ENCODE results near the gene PTGR3. TPM values are rescaled to one million over a fixed set of nuclear protein-coding genes. Genes with fewer than 3 reads are reported as not detected.
A peak's percentile ranks its signal among the peaks of the same experiment; 100 is the strongest.

The PTGR3 gene
- total and polyA plus RNA-seq, 12 donors: 8.8 to 40.2 (median 19.3) TPM

GRCh38 chr18:75244351-75245313 lies 35.7 kb upstream of the PTGR3 start:
- Histone ChIP-seq H3K9me3 (replicated peaks in 1 of 3) (no peaks in the 10 kb centered on the region), H3K27me3 (no peaks in the 10 kb centered on the region), H3K27ac (peak overlapping the region in 2 of 5 donors; percentile 7 to 19), H3K4me1 (replicated peaks in 1 of 2) (peaks cover 15 to 38% of the 10 kb centered on the region in 2 donors), H3K4me3 (no peak overlapping the region), H3K36me3 (replicated peaks in 1 of 2) (no peaks in the 10 kb centered on the region)
- intact Hi-C loops (cut with DNase I): loop anchor here in 1 of 2 donors (5.0 kb wide), 1 partner anchor 32 kb away; the partner anchor contains the start of gene TSHZ1
- 63 to 76% (median 69%) methylated on average over 11 to 19 of the region's 19 CpGs for WGBS, 4 donors
- peak in 3 of 7 donors; percentile 24 to 39 (median 34) for DNase-seq
- TF ChIP-seq POLR2A (IDR thresholded peaks at IDR 0.05): no peak
- TF ChIP-seq CTCF (IDR thresholded peaks at IDR 0.05): peak in 4 of 6 experiments; percentile 5 to 32 (median 24)

GRCh38 chr18:75241705-75242104 lies 32.8 kb upstream of the PTGR3 start:
- intact Hi-C loops (cut with DNase I): no loop called here
- DNase-seq: no peak
- Histone ChIP-seq H3K4me3 (no peak overlapping the region), H3K27me3 (no peaks in the 10 kb centered on the region), H3K27ac (no peak overlapping the region), H3K4me1 (replicated peaks in 1 of 2) (peaks cover 9 to 33% of the 10 kb centered on the region in 2 donors), H3K9me3 (replicated peaks in 1 of 3) (no peaks in the 10 kb centered on the region), H3K36me3 (replicated peaks in 1 of 2) (no peaks in the 10 kb centered on the region)
- 65 to 86% (median 83%) methylated on average over 1 of the region's 1 CpG for WGBS, 4 donors
- TF ChIP-seq POLR2A (IDR thresholded peaks at IDR 0.05) (no peak), CTCF (IDR thresholded peaks at IDR 0.05) (no peak)

- Histone ChIP-seq H3K36me3 (replicated peaks in 1 of 2) (no peaks in the 10 kb centered on the region), H3K9me3 (replicated peaks in 1 of 3) (no peaks in the 10 kb centered on the region), H3K27me3 (no peaks in the 10 kb centered on the region), H3K27ac (no peak overlapping the region), H3K4me1 (replicated peaks in 1 of 2) (peaks cover 8 to 24% of the 10 kb centered on the region in 2 donors), H3K4me3 (no peak overlapping the region)
- no peak for DNase-seq
- intact Hi-C loops (cut with DNase I): no loop called here
- TF ChIP-seq POLR2A (IDR thresholded peaks at IDR 0.05) (no peak), CTCF (IDR thresholded peaks at IDR 0.05) (no peak)
- 84 to 95% (median 92%) methylated on average over 10 of the region's 10 CpGs for WGBS, 4 donors
Observed at GRCh38 chr18:75240433-75240832, 31.5 kb upstream of the PTGR3 start.

- Histone ChIP-seq H3K9me3 (replicated peaks in 1 of 3) (no peaks in the 10 kb centered on the region), H3K27ac (no peak overlapping the region), H3K4me1 (replicated peaks in 1 of 2) (peaks cover 8 to 12% of the 10 kb centered on the region in 2 donors), H3K27me3 (no peaks in the 10 kb centered on the region), H3K4me3 (no peak overlapping the region), H3K36me3 (replicated peaks in 1 of 2) (no peaks in the 10 kb centered on the region)
- intact Hi-C loops (cut with DNase I): no loop called here
- DNase-seq: no peak
- 84 to 94% (median 92%) methylated on average over 9 to 10 of the region's 10 CpGs for WGBS, 4 donors
- TF ChIP-seq CTCF (IDR thresholded peaks at IDR 0.05): no peak
- TF ChIP-seq POLR2A (IDR thresholded peaks at IDR 0.05): no peak
Observed at GRCh38 chr18:75238786-75239185, 29.8 kb upstream of the PTGR3 start.
